A172 (cell line): ENCODE measurements around the gene TXNDC17. TPM values are rescaled to one million over a fixed set of nuclear protein-coding genes. Genes with fewer than 3 reads are reported as not detected.
"Not testable (repeated sequence)": the region's sequence is repeated elsewhere in the genome, so short reads cannot be mapped to it uniquely, and the experiment has no call there.

Source experiments
- DNase-seq: peaks from one replicate; pipeline ENCODE4 v3.0.0-alpha.2; 2015; ENCODE audit warnings: low spot score
- total RNA-seq: library from RNA; depleted of rRNA; stranded (reverse); fragments of >200 nt; shearing (Covaris generic); gene quantifications from 2 replicates; pipeline ENCODE4 v1.2.3, GENCODE V29; 2014

The TXNDC17 gene
- total RNA-seq, 1 experiment from 2014 or later, result 128 TPM

GRCh38 chr17:6660101-6660500 is 19.2 kb downstream of the TXNDC17 start:
- no peak for DNase-seq

- DNase-seq, result no peak
Measured at GRCh38 chr17:6660805-6661463, 20.1 kb downstream of the TXNDC17 start.

GRCh38 chr17:6661464-6661848 is 20.6 kb downstream of the TXNDC17 start:
- DNase-seq, result no peak

GRCh38 chr17:6663200-6663599 is 22.3 kb downstream of the TXNDC17 start:
- DNase-seq, result not testable (repeated sequence)

DNA sequence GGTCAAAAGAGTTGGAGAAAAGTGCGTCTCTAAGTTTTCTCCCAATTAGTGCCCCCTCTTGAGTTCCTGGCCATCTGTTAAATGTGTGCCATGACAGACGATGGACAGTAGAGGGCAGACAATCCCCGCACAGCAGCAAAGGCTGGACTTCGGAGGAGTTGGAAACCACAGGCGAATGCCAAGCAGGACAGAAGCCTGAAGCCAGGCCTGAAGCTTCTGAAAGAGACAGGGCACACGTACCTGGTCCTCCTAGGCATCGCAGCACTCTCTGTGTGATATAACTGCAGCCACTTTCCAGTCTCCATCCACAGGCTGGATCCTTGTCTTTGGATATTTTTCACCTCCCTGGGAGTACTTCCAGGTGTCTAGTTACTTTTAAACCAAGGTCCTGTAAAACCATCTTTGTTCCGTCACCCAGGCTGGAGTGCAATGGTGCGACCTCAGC is 25.2 kb downstream of the TXNDC17 start:
- DNase-seq, result peak; percentile 75

GRCh38 chr17:6666557-6666956 is 25.7 kb downstream of the TXNDC17 start:
- no peak for DNase-seq

- no peak for DNase-seq
Measured at GRCh38 chr17:6667516-6667915, 26.7 kb downstream of the TXNDC17 start.

- DNase-seq, result no peak
Measured at GRCh38 chr17:6668219-6668618, 27.4 kb downstream of the TXNDC17 start.

GRCh38 chr17:6668727-6669425 is 28.0 kb downstream of the TXNDC17 start:
- DNase-seq, result no peak

DNA sequence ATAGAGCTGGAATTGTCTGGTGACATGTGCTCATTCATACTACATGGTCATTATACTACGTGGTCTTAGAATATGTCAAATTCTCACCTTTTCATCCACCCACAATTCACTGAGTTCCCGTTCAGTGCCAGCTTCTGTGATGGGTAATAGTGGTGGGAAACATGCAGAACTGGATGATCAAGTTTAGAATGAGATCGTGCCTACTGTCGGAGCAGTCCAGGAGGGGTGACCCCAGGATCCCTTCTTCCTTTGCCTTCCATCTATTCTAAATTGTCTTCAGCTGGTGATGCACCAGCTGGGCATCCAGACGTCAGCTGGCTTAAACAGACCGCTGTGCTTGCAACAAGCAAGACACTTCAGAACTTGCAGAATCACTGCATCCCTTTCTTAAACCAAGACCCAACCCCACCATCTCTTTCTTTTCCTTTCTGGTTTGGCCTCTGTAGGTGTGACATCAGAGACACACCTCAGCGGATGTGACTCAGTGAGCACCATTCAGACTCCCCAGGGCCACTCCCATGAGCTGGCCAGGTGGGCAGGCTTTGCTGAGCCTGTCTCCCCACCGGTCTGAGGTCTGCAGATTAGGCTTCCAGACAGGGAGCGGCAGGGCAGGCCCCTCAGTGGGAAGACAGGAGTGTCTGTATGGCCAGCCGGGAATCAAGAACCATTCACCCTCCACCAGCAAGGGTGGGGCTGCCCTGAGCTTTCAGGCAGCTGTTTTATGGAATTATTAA is 28.8 kb downstream of the TXNDC17 start:
- no peak for DNase-seq

- DNase-seq, result no peak
Measured at GRCh38 chr17:6670571-6670970, 29.7 kb downstream of the TXNDC17 start.

DNA sequence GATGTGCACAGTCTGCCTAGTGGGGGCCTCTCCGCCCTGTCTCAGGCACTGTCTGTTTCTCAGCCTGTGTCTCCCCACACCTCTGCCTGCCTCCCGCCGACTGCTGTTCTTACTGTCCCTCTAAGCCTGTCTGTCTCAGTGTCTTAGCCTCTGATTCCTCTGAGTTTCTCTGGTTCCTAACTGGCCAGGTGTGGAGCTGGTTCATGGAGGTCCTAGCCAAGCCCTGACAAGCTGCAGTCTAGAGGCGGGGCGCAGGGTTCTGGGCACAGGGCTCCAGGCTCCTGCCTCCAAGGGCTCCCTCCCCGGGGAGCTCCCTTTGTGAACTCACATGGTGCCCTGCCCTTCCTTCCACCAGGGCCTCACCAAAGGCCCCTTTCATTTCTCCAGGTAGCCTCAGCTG is 30.1 kb downstream of the TXNDC17 start:
- no peak for DNase-seq

- no peak for DNase-seq
Measured at GRCh38 chr17:6671431-6671830, 30.6 kb downstream of the TXNDC17 start.

DNA sequence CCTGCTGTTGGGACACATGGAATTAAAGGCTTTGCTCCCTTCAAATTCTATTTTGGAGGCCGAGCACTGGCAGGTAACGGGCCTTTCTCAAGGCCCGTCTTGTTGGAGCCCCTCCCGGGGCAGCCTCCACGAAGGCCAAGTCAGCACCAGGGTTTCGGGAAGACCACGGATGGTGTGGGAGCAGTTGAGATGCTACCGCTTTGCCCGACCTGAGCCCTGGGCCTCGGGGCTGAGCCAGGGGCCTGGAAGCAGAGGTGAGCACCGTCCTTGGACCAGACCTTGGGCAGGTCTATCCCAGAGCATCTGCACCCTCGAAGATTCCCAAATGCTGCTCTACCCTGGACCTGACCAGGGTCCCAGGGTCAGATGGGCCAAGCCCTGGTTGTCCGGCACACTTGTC is 33.7 kb downstream of the TXNDC17 start:
- no peak for DNase-seq

- DNase-seq, result no peak
Measured at GRCh38 chr17:6675201-6675825, 34.5 kb downstream of the TXNDC17 start.

GRCh38 chr17:6676802-6677157 is 35.9 kb downstream of the TXNDC17 start:
- DNase-seq, result no peak

GRCh38 chr17:6677158-6677831 is 36.4 kb downstream of the TXNDC17 start:
- DNase-seq, result peak; percentile 66

DNA sequence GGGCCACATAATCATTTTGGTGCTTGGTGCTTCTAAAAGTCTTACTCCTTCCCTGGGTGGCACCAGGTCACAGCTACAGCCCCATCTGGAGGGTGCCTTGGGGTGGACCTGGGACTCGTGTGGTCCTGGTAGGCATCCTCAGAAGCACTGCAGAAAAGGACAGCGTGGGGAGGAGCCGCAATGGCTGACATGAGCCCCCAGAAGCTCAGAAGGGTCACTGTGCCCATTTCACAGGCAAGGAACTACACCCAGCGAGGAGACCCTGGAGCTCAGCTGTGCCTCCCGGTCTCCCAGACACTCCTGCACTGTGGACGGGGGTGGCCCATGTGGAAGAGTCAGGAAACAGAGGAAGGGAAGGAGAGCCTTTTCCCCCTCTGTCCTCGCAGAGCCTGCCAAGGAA is 37.1 kb downstream of the TXNDC17 start:
- DNase-seq, result no peak

- DNase-seq, result no peak
Measured at GRCh38 chr17:6679241-6679640, 38.4 kb downstream of the TXNDC17 start.

GRCh38 chr17:6681176-6681575 is 40.3 kb downstream of the TXNDC17 start:
- DNase-seq, result no peak

GRCh38 chr17:6681671-6682070 is 40.8 kb downstream of the TXNDC17 start:
- DNase-seq, result no peak

DNA sequence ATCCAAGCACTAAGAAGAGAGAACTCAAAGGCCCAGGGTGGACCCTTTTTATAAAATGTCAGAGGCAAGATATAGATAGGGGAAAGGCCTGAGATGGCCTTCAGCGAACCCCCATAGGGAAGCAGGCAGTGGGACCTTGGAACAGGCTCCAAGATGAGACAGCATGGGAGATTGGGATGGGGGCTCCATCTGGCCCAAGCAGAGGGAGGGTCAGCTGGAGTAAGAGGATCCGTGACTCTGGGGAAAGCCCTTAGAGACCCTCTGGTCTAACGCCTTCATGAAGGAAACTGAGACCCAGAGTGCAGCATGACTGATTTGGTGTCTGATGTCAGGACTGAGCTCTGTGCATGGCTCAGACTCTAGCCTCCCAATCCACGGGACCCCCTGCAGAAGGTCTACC is 41.5 kb downstream of the TXNDC17 start:
- DNase-seq, result no peak
